ENCODE results near the gene PLXNB2.

DNA sequence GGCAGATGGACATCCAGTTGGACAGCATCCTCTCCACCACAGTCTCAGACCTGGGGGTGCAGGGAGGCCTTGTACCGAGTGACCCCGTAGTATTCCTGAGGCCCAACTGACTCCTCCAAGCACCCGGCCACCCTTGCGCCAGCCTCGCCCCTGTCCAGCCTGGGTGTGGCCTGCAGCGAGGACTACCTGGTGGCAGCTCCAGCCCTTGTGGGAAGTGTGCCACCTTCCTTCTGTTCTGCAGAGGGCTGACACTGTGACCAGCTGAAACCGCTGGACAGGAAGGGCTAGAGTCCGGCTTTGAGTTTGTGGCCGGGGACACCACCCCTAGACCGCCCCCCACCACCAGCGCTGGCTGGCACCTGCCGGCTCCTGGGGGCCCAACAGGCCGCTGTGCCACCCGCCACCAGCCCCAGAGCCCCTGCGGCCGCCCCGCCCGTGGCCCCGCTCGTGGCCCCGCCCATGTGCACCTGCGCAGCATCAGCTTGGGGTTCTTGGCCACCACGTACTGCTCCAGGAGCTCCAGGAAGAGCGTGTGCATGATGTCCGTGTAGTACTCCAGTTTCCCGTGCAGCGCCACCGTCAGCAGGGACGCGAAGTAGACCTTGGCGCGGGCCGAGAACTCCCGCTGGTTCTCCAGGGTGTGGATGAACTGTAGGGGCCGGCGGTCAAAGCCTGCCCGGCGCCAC lies 27.3 kb downstream of the PLXNB2 start:
- TF ChIP-seq CTCF (IDR thresholded peaks at IDR 0.05) (no peak), POLR2A (IDR thresholded peaks at IDR 0.05) (no peak)
